Activated CD8-positive, alpha-beta T cell treated with anti-CD3 and anti-CD28 coated beads for 36 hours (primary cell): ENCODE results near the gene EDRF1. TPM values are rescaled to one million over a fixed set of nuclear protein-coding genes. Genes with fewer than 3 reads are reported as not detected.

Experiments used
- ATAC-seq: fragments of 200-7000 bp; cut with Tn5 transposase; one replicate; pipeline ENCODE4 v1.10.0; 2021; ENCODE audit warnings: mild to moderate bottlenecking, moderate library complexity
- CTCF ChIA-PET: fragments of 350-600 bp; sonication (Branson Sonifier 250); formaldehyde crosslinking; loops from one replicate; lab custom pipeline; 2021; ENCODE audit warnings: antibody characterized with exemption; lab: Charles Lee
- POLR2A ChIA-PET: fragments of 350-600 bp; sonication (Branson Sonifier 250); formaldehyde crosslinking; loops from one replicate; lab custom pipeline; 2021; ENCODE audit warnings: antibody characterized with exemption; lab: Charles Lee
- DNase-seq: peaks from one replicate; pipeline ENCODE4 v3.0.0-alpha.2; 2020
- H3K27ac Mint-ChIP-seq: one replicate; pipeline ENCODE4 v1.8.0; 2021; ENCODE audit warnings: mild to moderate bottlenecking, mixed read lengths
- H3K27me3 Mint-ChIP-seq: one replicate; pipeline ENCODE4 v1.8.0; 2021; ENCODE audit warnings: mixed read lengths
- H3K36me3 Mint-ChIP-seq: one replicate; pipeline ENCODE4 v1.8.0; 2021; ENCODE audit warnings: low read depth, mixed read lengths
- H3K4me1 Mint-ChIP-seq: one replicate; pipeline ENCODE4 v1.8.0; 2021; ENCODE audit warnings: low read depth, mixed read lengths
- H3K4me3 Mint-ChIP-seq: one replicate; pipeline ENCODE4 v1.8.0; 2021; ENCODE audit warnings: mild to moderate bottlenecking, moderate library complexity, mixed read lengths
- H3K9me3 Mint-ChIP-seq: one replicate; pipeline ENCODE4 v1.8.0; 2021; ENCODE audit warnings: mixed read lengths
- intact Hi-C: fragments of 100-400 bp; cut with micrococcal nuclease; formaldehyde crosslinking; loops from one replicate; pipeline ENCODE4 v1.10.0; 2022
- total RNA-seq, 2 experiments: library from RNA; stranded (reverse); gene quantifications; one replicate each; pipeline ENCODE4 v1.2.3, GENCODE V29; 2021
- TF ChIP-seq, protein P1 (sequence below): fragments of 200-600 bp; IDR thresholded peaks from one replicate; pipeline ENCODE4 v1.8.0; 2022; ENCODE audit warnings: antibody characterized with exemption, mild to moderate bottlenecking

Gene EDRF1
- total RNA-seq, 2 experiments from 2014 or later = 26.3 to 26.4 TPM

DNA sequence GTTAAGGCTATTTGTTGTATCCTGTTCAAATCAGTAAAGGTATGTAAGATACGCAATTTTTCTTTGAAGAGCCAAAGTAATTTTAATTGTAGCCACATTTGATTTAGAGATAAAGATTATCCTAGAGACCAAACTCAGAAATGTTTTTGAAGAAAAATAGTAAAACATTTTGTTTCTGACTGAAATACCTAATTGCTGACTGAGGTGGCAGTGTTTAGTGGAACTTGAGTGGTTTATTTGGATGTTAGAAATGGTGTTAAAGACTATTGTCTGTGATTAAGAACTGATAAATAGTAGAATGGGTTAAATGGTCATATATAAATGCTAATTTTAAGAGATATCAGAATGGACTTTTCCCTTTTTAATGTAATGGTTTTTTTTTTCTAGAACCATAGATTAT, 15.3 kb downstream of the EDRF1 start:
- TF ChIP-seq, protein P1, sequence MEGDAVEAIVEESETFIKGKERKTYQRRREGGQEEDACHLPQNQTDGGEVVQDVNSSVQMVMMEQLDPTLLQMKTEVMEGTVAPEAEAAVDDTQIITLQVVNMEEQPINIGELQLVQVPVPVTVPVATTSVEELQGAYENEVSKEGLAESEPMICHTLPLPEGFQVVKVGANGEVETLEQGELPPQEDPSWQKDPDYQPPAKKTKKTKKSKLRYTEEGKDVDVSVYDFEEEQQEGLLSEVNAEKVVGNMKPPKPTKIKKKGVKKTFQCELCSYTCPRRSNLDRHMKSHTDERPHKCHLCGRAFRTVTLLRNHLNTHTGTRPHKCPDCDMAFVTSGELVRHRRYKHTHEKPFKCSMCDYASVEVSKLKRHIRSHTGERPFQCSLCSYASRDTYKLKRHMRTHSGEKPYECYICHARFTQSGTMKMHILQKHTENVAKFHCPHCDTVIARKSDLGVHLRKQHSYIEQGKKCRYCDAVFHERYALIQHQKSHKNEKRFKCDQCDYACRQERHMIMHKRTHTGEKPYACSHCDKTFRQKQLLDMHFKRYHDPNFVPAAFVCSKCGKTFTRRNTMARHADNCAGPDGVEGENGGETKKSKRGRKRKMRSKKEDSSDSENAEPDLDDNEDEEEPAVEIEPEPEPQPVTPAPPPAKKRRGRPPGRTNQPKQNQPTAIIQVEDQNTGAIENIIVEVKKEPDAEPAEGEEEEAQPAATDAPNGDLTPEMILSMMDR = no peak
- Mint-ChIP-seq H3K4me3 (no peak overlapping the region), H3K27me3 (no peaks in the 10 kb centered on the region), H3K27ac (no peak overlapping the region), H3K4me1 (peaks cover 2% of the 10 kb centered on the region), H3K36me3 (peaks cover 54% of the 10 kb centered on the region), H3K9me3 (no peaks in the 10 kb centered on the region)
- ChIA-PET POLR2A (no interaction called here), CTCF (no interaction called here)
- DNase-seq (no peak), ATAC-seq (no peak)
- intact Hi-C loops = no loop called here

DNA sequence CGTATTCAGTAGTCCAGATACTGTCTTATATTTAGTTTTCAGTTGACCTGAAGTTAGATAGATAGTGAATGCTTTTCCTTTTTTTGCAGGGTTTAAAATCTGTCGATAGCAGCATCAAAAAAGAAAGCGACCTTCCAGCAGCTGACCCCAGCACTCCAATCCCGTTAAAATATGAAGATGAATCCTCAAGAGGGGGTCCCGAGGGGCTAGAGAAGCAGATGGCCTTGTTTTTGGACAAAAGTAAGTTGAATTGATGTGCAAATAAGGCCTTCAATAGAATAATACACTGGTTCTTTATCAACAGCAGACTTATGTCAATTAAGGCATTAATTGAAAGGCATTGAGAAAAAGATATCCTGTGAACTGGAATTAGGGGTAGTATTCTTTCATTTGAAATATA, 18.7 kb downstream of the EDRF1 start:
- Mint-ChIP-seq H3K9me3 (no peaks in the 10 kb centered on the region), H3K4me1 (no peaks in the 10 kb centered on the region), H3K27me3 (no peaks in the 10 kb centered on the region), H3K36me3 (peaks cover 53% of the 10 kb centered on the region), H3K27ac (no peak overlapping the region), H3K4me3 (no peak overlapping the region)
- DNase-seq (no peak), ATAC-seq (no peak)
- TF ChIP-seq, protein P1 = no peak
- intact Hi-C loops = no loop called here
- ChIA-PET POLR2A (no interaction called here), CTCF (interaction anchor here (1.4 kb wide), 1 partner anchor 8 kb away, joined by 3 read pairs; no protein-coding TSS in a partner anchor)

DNA sequence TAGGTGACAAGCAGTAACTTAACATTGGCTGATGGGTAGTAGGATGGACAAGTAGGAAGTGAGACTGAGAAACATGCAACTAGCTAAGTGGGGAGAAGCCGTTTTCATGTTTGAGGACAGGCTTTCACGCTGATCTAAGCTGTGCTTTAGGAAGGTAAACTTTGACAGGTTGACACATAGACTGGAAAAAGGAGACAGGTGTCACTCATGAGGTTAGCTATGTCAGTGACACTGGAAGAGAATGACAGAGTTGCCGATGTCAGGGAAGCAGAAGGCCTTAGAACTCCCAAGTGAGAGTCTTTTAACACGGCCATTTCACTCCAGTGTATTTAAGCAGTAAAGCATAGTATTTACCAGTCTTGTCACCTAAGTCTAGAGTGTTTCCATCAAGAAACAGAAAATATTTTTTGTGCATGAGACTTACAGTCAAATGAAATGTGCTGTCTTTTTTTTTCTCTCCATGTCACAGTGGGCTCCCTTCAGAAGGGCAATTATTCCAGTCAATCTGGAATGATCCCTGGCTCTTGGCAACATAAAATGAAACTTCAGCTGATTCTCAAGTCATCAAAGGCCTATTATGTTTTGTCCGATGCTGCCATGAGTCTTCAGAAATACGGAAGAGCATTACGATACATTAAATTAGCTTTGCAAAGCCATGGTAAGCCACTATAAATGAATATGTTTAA, 20.6 kb downstream of the EDRF1 start:
- intact Hi-C loops = no loop called here
- no peak overlapping the region for H3K27ac Mint-ChIP-seq
- no peaks in the 10 kb centered on the region for H3K27me3 Mint-ChIP-seq
- ChIA-PET POLR2A (interaction anchor here (0.6 kb wide), 1 partner anchor 11 kb away, joined by 4 read pairs; no protein-coding TSS in a partner anchor), CTCF (no interaction called here)
- ATAC-seq (no peak), DNase-seq (no peak)
- TF ChIP-seq, protein P1 = no peak
- H3K36me3 Mint-ChIP-seq = peaks cover 61% of the 10 kb centered on the region
- no peaks in the 10 kb centered on the region for H3K9me3 Mint-ChIP-seq
- H3K4me3 Mint-ChIP-seq = no peak overlapping the region
- no peaks in the 10 kb centered on the region for H3K4me1 Mint-ChIP-seq

DNA sequence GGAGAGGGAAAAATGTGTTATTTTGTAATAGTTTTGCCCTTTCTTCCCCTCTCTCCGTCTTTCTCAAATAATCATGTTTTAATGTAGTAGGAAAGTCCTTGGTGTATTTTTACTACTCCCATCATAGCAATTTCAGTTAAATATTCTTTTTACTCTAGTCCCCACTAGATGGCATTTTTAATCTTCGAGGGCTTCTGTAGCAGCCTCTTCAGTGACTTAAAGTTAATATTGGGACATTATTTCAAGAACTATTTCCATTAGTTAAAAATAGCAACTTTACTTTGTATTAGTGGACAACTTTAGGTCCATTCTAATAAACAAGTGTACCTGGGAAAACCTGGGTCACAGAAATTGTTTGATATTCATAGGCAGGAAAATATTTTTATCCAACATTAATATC, 23.0 kb downstream of the EDRF1 start:
- Mint-ChIP-seq H3K36me3 (peaks cover 61% of the 10 kb centered on the region), H3K27ac (no peak overlapping the region), H3K4me3 (no peak overlapping the region), H3K27me3 (no peaks in the 10 kb centered on the region), H3K9me3 (no peaks in the 10 kb centered on the region), H3K4me1 (peaks cover 2% of the 10 kb centered on the region)
- ChIA-PET CTCF (no interaction called here), POLR2A (no interaction called here)
- intact Hi-C loops = no loop called here
- ATAC-seq (no peak), DNase-seq (no peak)
- TF ChIP-seq, protein P1 = no peak

DNA sequence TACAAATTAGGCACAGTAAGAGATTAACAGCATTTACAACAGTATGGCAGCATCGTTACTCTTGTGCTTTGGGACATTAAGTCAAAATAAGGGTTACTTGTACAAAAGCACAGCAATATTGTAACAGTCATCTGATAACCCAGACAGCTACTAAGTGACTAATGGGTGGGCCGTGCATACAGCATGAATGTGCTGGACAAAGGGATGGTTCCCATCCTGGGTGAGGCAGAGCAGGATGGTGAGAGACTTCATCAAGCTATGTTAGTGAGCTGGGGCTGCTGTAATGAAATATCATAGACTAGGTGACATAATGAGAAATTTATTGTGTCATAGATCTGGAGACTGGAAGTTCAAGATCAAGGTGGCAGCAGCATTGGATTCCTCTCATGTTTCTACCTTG, 25.4 kb downstream of the EDRF1 start:
- Mint-ChIP-seq H3K4me1 (peaks cover 2% of the 10 kb centered on the region), H3K9me3 (no peaks in the 10 kb centered on the region), H3K4me3 (no peak overlapping the region), H3K27me3 (no peaks in the 10 kb centered on the region), H3K27ac (no peak overlapping the region), H3K36me3 (peaks cover 63% of the 10 kb centered on the region)
- DNase-seq (no peak), ATAC-seq (no peak)
- TF ChIP-seq, protein P1 = no peak
- POLR2A ChIA-PET = interaction anchor here (0.8 kb wide), 1 partner anchor 10 kb away, joined by 3 read pairs; no protein-coding TSS in a partner anchor
- intact Hi-C loops = no loop called here
- CTCF ChIA-PET = no interaction called here
